ENCODE results near the gene GPR37. TPM values are rescaled to one million over a fixed set of nuclear protein-coding genes. Genes with fewer than 3 reads are reported as not detected.

GPR37 gene
- total RNA-seq, 1 donor = 7.0 TPM

DNA sequence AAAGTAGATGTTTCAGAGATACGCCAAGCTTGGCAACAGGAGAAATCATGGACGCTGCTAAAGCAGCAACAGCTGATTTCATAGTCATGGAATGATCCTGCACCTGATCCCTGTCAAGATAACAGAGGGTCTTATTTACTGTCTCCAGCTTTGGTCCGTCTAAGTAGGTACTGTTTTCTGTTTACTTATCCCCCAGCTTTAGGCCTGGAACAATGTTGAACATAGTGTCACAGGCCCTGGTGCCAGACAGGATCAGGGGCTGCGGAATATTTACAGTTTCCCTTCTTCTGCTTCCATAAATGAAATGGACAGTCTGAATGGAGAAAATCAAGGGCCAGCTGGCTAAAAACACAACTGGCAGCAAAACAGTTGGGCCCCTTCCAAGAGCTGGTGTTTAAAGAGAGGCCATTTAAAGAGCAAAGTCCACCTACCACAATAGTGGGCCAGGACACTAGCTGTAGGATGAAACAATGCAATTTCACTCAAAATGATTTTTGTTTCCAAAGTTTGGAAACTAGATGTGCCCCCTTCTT, 2.9 kb downstream of the GPR37 start:
- DNase-seq (ENCODE audit: low read depth) = no peak
- no peak overlapping the region for H3K4me3 ChIP-seq (ENCODE audit: low read depth, low read length)
- TF ChIP-seq, protein P1, sequence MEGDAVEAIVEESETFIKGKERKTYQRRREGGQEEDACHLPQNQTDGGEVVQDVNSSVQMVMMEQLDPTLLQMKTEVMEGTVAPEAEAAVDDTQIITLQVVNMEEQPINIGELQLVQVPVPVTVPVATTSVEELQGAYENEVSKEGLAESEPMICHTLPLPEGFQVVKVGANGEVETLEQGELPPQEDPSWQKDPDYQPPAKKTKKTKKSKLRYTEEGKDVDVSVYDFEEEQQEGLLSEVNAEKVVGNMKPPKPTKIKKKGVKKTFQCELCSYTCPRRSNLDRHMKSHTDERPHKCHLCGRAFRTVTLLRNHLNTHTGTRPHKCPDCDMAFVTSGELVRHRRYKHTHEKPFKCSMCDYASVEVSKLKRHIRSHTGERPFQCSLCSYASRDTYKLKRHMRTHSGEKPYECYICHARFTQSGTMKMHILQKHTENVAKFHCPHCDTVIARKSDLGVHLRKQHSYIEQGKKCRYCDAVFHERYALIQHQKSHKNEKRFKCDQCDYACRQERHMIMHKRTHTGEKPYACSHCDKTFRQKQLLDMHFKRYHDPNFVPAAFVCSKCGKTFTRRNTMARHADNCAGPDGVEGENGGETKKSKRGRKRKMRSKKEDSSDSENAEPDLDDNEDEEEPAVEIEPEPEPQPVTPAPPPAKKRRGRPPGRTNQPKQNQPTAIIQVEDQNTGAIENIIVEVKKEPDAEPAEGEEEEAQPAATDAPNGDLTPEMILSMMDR (IDR thresholded peaks at IDR 0.05; ENCODE audit: insufficient read depth, low read length) = no peak

DNA sequence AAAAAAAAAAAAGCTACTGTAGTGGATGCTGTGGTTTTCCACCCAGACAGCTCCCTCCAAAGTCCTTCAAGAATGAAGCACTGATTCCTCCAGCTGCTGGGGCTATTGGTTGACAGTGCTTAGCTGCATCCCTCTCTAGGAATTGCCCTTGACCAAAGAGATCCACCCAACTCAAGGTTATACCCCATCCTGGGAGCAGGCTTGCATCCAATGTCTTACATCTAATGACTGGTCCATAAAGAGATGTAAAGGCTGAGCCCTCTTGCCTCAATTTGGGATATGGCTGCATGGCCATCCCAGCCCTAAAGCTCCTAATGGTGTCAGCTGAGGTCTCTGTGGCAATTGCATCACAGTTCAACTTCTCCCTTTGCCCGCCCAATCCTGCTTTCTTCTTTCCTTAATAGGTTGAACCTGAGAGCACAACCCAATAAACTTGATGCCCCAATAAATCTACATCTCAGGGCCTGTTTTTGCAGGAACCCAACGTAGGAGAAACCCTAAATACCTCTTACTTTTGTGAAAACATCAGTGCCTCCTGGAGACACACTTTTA, 4.4 kb downstream of the GPR37 start:
- H3K4me3 ChIP-seq (ENCODE audit: low read depth, low read length) = no peak overlapping the region
- no peak for DNase-seq (ENCODE audit: low read depth)
- TF ChIP-seq, protein P1 (IDR thresholded peaks at IDR 0.05; ENCODE audit: insufficient read depth, low read length) = no peak

DNA sequence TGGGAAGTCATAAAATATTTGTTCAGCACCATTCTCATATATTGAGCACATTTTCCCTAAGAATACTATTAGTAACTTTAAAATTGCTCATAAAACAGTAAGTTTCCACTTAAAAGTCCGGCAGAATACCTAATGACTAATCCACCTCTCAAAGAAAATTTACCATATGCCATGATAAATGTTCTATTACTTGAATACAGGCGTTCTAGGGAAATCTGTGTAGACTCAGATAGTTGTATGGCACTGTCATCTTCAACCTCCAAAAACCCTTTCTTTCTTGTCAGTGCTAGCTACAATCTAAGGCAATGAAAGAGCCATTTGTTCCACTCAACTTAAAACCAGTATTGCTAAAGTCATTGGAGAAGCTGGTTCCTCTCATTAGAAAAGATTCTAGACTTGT, 7.3 kb downstream of the GPR37 start:
- DNase-seq (ENCODE audit: low read depth) = no peak

DNA sequence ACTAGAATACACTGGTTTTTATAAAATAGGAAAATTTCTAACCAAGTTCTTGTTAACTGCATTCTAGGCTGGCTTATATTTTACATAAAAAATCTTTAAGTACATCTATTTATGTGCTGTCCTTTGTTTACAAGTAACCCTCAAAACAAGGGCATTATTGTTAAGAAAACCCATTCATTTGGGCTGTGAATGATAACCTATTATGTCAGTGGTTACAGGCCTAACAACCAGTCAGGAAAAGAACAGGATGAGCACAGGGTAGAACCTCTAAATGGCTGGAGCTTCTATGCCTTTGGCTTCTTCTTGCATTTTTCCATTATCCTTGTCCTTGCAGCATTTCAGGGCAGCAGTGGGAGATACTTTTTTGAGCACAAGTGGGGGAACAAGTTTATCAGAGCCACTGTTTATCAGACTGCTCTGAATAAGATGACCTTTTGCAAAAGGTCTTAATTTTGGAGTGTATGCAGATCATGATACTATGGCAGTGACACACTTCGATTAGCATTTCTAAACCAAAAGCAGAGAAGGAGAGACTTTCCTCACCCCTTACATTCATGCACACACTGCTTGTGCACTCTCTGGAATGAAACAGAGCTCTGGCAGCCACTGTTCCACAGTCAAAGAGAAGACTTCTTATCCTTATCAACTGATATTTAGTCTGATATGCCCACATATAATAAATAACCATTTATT, 10.9 kb downstream of the GPR37 start:
- no peak overlapping the region for H3K4me3 ChIP-seq (ENCODE audit: low read depth, low read length)
- no peak for DNase-seq (ENCODE audit: low read depth)
- TF ChIP-seq, protein P1 (IDR thresholded peaks at IDR 0.05; ENCODE audit: insufficient read depth, low read length) = no peak

More for the DNA sequence above, 7.3 kb downstream of the GPR37 start:
- TF ChIP-seq, protein P1 (IDR thresholded peaks at IDR 0.05; ENCODE audit: insufficient read depth, low read length) = no peak
- no peak overlapping the region for H3K4me3 ChIP-seq (ENCODE audit: low read depth, low read length)

DNA sequence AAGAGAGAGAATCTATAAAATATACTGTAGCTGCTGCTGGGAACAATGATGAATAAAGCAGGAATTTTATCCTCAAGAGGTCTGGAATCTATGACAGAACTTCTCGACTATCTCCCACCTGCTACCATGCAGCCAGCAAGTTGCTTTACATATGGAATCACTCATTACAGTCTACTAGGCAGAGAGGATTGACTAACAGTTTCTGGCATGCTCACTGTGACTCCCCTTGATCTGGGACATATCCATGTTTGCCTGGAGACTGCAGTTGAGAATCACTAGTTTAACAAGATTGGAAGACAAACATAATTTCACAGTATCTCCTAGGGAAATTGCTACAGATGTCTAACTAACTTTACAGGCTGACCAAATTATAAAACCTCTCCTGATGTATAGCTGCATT, 13.3 kb downstream of the GPR37 start:
- peak; percentile 28 for DNase-seq (ENCODE audit: low read depth)
- TF ChIP-seq, protein P1 (IDR thresholded peaks at IDR 0.05; ENCODE audit: insufficient read depth, low read length) = no peak
- no peak overlapping the region for H3K4me3 ChIP-seq (ENCODE audit: low read depth, low read length)

DNA sequence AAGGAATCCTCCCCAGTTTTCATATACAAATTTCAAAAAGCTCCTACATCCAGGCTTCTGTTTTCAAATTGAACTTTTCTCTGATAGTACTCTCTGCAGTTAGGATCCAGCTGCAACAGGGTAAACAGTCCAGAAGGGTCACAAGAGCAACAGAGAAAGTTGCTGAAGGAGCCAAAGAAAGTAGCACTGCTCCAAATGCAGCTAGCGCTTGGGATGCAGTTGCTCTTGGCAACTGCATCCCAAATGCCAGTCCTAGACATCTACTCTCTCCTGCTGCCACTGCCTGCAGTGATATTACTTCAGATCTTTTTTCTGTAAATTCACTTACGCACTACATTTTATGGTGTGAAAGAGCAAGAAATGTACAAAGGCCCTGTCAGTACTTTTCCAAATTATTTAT, 14.6 kb downstream of the GPR37 start:
- TF ChIP-seq, protein P1 (IDR thresholded peaks at IDR 0.05; ENCODE audit: insufficient read depth, low read length) = no peak
- no peak for DNase-seq (ENCODE audit: low read depth)
- no peak overlapping the region for H3K4me3 ChIP-seq (ENCODE audit: low read depth, low read length)
